Suppressor macrophage treated with lipopolysaccharide for 1 hour (primary cell): ENCODE measurements around the gene KRTAP10-2.
A peak's percentile ranks its signal among the peaks of the same experiment; 100 is the strongest.
"Not testable (repeated sequence)": the region's sequence is repeated elsewhere in the genome, so short reads cannot be mapped to it uniquely, and the experiment has no call there.

Source experiments
- DNase-seq, 3 donors: peaks; one replicate each; pipeline ENCODE4 v3.0.0-alpha.2; 2020 to 2022

Gene KRTAP10-2

DNA sequence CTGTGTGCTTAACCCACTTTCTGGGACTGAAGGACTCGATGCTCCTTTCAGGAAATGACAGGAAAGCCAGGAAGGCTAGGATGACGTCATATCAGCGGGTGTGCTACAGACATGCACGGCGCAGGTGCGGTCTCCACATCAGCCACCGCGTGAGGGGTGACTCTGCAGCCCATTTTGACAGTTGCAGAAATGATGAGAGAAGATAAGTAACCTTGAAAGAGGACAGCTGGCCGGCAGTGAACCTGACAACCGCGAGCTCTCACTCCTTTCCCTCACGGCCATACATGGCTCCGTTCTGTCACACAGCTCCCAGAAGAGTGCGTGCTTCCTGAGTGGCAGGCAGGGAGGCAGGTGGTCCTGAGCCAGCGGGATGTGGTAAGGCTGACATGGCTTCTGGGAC, 30.8 kb upstream of the KRTAP10-2 start:
- DNase-seq, result no peak

DNA sequence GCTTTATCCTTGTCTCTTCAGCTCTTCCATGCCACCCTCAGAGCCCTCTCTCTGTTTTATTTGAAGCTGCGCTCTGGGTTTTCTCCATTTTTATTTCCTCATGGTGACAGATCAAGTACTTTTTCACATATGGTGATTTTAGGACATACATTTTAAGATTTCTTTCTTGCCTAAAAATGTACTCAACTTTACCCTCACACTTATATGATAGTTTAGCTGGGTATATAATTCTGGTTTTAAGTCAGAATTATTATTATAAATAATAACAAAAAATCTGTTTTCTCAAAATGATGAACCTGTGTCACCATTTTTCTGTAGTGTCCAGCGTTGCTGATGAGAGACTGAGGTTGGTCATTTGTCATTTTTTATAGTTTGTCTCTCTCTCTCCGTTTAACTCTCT, 29.9 kb upstream of the KRTAP10-2 start:
- DNase-seq, result no peak

DNA sequence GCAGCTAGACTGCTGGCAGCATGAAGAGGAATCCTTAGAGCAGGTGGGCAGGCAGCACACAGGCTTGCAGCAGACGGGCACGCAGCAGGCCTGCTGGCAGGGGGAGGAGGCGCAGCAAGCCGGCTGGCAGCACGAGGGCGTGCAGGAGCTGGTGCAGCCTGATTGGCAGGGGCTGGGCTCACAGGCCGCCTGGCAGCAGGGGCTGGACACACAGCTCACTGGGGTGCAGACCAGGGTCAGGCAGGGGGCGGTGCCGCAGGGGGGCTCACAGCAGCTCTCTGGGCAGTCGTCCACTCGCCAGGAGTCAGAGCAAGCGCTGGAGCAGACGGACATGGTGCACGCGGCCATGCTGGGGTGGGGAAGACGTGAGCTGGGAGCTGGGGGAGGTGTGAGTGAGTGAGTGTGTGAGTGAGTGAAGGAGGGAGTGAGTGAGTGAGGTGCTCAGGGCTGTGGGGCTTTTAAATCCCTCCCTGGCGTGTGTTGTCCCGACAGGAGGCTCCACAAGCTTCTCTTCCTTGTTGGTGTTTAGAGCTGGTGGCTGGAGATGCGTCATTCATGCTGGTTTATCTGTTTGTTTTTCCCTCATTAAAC, 29.0 kb upstream of the KRTAP10-2 start, which contains the start of gene KRTAP10-5:
TSS of gene KRTAP10-5 (minus strand) at position 374 of the 591 bp plus-strand sequence. CDS start at position 348, 26 bp downstream.
- not testable (repeated sequence) for DNase-seq

DNA sequence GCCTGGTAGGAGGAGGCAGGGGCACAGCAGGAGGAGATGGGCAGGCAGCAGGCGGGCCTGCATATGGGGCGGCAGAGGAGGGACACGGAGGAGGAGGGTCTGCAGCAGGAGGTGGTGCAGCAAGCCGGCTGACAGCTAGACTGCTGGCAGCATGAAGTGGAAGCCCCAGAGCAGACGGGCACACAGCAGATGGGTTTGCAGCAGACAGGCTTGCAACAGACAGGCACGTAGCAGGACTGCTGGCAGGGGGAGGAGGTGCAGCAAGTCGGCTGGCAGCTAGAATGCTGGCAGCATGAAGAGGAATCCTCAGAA, 28.5 kb upstream of the KRTAP10-2 start:
- no peak for DNase-seq

DNA sequence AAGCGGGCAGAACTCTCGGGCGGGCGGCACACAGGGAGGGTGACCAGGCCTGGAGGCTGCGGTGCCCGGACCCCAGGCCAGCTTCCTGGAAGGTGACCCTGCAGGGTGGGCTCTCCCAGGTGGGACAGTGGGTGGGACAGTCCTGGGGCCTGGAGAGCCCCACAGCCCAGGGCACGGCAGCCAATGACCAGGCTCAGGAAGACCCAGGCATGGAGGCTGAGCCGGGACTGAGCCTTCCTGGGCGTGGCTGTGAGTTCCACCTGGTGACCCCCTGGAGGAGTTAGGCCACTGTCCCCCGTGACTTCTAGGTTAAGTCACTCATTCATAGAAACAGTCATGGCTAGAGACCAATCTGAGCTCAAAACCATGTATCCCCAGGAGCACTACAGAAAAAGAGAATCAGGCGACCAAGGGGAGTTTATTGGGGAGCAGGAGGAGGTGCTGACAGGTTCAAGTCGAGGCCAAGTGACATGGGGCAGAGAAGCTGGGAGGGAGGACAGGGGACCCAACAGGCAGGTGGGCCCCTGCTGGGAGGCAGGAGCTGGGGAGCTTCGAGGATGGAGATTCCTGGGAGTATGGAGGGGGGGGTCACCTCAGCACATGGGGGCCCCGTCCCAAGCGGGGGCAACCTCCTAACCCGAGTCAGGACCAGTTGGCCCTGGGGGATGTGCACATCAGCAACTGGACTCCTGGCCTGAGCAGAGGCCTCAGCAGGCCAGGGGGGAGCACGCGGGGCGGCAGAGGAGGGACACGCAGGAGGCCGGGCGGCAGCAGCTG, 27.9 kb upstream of the KRTAP10-2 start:
- DNase-seq, result no peak

DNA sequence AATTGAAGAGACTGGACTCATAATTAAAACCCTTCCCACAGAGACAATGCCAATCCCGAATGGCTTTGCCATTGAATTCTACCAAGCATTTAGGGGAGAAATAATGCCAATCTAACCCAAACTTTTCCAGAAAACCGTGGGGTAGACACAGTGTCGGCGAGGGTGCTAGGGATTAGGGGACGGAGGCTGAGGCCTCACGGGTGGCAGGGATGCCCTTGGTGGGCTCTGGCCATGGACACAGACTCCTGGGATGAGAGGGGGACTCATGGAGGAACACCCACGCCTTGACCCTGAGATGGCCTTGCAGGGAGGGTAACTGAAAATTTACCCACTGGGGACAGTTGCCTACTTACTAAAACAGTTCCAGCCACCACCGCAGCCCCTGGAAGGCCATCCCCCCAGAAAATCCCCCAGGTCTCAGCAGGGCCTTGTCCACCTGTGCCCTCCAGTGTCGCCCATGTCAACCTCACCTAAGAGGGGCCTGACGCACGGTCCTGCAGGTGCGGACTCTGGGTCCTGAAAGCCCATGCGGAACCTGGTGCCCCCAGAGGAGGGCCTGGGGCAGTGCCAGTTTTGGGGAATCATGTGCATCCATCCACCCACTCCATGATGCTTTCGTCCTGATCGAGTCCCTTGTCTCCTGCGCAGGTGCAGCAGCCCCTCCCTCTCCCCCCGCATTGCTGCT, 27.2 kb upstream of the KRTAP10-2 start:
- no peak for DNase-seq

DNA sequence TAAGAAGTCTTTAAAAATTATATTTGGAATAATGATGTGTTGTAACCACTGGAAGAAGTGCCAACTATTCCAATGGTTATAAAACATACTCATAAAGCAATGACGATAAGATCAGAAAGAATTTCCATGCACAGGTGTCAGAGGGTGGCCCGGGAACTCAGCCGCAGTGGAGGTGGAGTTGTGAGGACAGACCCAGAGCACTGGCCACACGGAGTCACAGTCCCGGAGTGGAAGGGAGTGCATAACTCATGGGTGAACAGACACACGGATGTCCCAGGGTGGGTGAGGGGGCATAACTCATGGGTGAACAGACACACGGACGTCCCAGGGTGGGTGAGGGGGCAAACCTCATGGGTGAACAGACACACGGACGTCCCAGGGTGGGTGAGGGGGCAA, 24.7 kb upstream of the KRTAP10-2 start:
- DNase-seq, result no peak

DNA sequence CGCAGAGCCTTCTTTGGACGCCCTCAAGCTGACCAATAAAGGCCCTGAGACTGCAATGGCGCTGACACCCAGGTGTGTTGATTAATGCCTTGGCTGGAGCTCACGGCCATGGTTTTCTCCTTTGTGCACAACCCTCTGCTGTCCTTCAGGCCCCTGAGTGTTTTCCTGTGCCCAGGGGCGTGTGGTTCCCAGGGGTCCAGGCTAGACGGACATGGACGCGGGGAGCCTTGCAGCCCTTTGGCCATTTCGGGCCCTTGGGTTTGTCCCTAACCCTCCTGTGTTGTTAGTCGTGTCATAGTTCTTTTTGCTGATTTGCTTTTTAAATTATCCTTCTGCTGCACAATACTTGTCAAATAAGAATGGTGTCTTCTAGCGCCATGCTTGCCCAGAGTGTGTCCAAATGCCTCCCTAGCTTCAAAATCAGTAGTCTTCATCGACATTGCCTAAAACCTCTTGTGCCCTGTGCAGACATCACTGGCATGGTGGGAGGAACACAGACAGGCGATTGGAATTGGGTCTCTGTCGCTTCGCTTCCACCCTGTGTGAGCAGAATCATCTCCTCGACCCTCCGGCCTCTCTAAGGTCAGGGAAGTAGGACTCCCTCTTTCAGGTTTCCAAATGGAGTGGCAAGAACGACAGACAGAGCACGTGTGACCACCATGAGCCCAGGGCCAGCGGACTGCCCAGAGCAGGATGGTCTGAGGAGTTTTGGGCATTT, 24.2 kb upstream of the KRTAP10-2 start:
- DNase-seq, result no peak

DNA sequence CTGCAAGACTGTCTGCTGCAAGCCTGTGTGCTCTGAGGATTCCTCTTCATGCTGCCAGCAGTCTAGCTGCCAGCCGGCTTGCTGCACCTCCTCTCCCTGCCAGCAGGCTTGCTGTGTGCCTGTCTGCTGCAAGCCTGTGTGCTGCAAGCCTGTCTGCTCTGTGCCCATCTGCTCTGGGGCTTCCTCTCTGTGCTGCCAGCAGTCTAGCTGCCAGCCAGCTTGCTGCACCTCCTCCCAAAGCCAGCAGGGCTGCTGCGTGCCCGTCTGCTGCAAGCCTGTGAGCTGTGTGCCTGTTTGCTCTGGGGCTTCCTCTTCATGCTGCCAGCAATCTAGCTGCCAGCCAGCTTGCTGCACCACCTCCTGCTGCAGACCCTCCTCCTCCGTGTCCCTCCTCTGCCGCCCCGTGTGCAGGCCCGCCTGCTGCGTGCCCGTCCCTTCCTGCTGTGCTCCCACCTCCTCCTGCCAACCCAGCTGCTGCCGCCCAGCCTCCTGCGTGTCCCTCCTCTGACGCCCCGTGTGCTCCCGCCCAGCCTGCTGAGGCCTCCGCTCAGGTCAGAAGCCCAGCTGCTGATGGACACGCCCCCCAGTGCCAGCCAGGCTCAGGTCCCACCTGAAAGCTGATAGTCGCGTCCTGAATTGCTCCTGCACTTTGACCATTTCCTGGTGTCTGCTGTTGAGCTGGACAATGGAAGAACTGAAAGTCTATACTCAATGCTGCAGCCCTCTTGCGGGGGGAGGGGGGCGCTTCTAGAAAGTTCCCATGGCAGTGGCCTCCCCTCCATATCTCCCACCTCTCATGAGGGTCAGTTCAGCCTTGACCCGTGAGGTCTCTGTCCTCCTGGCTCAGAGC, 23.4 kb upstream of the KRTAP10-2 start:
- no peak for DNase-seq

DNA sequence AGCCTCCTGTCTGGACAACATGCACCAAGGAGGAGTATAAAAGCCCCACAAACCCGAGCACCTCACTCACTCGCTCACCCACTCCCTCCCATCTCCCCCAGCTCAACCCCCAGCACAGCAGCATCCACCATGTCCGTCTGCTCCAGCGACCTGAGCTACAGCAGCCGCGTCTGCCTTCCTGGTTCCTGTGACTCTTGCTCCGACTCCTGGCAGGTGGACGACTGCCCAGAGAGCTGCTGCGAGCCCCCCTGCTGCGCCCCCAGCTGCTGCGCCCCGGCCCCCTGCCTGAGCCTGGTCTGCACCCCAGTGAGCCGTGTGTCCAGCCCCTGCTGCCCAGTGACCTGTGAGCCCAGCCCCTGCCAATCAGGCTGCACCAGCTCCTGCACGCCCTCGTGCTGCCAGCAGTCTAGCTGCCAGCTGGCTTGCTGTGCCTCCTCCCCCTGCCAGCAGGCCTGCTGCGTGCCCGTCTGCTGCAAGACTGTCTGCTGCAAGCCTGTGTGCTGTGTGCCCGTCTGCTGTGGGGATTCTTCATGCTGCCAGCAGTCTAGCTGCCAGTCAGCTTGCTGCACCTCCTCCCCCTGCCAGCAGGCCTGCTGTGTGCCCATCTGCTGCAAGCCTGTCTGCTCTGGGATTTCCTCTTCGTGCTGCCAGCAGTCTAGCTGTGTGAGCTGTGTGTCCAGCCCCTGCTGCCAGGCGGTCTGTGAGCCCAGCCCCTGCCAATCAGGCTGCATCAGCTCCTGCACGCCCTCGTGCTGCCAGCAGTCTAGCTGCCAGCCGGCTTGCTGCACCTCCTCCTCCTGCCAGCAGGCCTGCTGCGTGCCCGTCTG, 22.5 kb upstream of the KRTAP10-2 start, which contains the start of gene KRTAP10-4:
TSS of gene KRTAP10-4 (plus strand) at position 100 of the 827 bp plus-strand sequence. CDS start at position 130, 30 bp downstream.
- not testable (repeated sequence) for DNase-seq

DNA sequence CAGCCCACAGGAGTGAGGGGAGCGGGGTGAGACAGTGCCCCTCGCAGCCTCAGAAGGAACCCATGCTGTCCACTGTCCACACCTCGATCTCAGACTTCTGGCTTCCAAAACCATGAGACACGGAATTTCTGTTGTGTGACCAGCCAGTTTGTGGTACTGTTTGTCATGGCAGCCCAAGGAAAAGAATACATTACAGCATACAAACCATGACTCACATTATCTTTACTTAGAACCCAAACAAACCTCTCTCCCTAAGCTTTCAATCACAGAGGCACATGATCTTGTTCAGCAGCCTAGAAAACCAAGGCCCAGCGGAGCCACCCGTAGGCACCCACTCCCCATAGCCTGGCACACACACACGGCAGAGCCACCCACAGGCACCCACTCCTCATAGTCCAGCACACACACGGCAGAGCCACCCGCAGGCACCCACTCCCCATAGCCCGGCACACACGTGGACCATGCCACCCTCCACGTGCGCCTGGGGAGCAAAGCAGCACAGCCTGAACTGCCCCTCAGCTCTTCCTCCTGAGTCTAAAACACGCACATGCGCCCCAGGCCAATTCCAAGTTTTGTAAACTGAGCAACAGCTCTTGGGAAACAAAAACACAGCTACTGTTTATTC, 21.8 kb upstream of the KRTAP10-2 start:
- DNase-seq, result no peak

DNA sequence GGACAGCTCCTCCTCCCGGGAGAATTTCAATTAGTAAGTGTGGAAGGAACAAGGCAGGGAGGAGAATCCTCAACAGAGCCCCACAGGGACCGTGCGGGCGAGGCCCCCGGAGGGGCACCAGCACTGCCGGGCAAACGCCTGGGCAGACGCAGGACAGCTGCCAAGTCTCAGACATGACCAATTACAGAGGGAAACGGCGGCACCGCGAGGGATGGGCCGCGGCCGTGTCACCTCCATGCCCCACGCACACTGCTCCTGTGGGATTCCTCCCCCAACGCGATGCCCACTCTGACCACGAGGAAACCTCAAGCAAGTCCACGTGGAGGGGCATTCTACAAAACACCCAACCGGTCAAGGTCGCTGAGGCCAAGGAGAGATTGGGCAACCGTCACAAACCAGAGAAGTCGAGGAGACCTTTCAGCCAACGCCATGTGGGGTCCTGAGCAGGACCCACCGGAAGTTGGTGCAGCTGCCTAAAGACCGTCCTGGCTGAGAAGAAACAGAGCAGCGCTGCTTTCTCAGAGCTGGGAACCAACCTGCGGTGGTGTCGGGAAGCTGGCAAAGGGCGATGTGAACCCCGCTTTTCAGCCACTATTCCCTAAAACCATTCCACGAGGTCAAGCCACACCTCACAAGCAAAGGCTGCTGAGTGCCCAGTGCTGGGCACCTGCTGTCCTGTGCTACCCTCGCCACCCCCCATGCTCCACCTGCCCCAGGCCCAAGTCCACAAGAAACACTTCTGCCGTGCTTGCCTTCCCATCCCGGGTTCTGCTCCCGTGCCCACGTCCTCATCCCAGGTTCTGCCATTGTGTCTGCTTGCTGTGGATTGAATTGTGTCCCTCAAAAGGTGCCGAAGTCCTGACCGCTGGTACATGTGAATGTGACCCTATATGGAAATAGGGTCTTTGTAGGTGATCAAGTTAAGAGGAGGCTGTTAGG, 20.8 kb upstream of the KRTAP10-2 start:
- DNase-seq, result no peak

DNA sequence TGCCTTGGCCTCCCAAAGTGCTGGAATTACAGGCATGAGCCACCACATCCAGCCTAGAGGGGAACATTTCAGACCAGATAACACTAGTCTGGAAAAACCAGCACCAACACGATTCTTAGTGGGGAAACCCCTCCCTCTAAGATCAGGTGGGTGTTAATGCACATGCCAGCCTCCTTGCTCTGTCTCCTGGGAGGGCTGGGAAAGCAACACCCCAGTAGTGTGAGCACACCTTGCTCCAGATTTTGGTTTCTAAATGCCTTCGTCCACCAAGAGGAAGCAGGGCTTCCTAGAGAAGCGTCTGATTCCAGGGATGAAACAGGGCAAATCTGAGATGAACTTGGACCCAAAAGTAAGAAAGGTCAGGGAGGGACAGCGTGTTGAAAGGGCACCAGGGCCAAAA, 20.0 kb upstream of the KRTAP10-2 start:
- no peak for DNase-seq

DNA sequence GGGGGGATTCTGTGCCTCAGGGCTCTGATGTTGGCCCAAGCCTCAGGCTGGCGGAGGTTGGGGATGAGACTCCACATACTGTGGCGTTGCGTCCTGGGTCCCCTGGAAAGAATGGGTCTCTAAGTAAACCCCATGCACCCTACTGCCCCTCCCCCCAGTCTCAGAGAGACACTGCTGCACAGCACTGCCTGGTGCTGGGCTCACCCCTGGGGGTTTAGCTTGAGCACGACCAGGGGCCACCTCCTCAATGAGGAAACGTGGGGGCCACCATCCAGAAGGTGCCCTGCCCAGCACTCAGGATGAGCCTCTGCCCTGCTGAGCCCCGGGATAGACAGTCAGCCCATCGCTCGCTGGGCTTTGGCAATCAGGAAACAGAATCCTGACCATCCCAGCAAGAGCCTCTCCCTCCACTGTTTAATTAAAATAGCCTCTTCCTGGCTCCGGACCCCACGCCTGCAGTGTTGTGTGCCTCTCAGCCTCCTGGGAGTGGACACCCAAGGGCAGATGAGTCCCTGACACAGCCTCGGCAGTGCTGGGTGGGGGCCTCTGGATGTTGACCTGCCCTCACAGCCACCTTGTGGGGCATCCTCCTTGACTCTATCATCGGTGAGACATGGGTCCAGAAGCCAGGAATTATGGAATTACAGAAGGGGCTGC, 18.7 kb upstream of the KRTAP10-2 start:
- no peak for DNase-seq

DNA sequence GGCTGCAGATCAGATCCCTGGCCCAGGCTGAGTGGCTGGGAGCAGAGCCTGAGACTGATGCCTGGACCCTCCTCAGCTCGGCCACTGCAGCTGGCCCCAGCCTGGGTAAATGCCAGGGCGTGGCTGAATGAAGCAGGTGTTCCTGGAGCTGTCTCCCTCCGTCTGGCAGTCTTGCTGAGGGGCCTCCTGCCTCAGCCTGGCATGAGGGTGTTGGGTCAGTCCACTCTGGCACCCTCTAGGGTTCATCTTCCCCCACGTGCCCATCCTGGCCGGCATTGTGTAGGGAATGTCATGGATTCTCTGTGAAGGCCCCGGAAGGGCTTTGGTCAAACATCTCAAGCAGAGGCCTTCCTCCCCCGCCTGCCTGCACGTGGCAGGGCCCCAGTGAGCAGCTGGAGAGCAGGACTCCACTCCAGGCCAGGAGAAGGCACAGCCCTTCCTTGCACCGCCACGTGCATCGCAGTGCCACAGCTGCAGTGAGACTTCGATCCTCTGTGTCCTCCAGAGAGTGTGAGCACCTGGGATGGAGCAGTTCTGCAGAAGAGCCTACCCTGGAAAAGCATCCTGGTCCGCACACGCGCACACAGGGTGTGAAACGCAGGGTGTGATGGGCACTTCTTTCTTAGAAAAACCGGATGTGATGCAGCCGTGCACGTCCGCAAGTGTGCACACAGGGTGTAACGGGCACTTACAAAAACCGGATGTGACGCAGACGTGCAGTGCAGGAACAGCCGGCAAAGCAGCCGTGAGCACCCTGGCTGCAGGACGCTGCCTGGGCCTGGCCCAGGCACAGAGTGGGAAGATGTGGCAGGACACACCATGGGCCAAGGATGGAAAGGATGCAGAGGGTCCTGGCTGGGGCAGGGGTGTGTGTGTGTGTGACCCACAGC, 17.6 kb upstream of the KRTAP10-2 start:
- DNase-seq, result no peak

DNA sequence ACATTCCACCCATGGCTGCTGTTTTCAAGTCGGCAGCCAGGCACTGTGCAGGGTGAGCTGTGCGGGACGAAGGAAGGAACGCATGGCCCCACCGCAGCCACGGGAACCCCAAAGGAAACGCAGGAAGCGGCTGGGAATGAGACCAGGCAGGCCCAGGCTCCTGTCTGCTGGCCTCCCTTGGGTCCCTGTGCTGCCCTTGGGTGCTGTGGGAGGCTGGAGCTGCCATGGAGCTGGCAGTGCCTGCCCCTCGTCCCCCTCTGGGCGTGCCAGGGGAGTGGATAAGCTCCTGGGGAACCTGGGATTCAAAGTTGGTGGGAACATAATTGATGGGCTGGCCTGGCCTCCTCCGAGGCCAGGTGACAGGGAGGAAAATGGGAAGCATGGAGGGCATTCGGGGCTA, 17.0 kb upstream of the KRTAP10-2 start:
- DNase-seq, result no peak

DNA sequence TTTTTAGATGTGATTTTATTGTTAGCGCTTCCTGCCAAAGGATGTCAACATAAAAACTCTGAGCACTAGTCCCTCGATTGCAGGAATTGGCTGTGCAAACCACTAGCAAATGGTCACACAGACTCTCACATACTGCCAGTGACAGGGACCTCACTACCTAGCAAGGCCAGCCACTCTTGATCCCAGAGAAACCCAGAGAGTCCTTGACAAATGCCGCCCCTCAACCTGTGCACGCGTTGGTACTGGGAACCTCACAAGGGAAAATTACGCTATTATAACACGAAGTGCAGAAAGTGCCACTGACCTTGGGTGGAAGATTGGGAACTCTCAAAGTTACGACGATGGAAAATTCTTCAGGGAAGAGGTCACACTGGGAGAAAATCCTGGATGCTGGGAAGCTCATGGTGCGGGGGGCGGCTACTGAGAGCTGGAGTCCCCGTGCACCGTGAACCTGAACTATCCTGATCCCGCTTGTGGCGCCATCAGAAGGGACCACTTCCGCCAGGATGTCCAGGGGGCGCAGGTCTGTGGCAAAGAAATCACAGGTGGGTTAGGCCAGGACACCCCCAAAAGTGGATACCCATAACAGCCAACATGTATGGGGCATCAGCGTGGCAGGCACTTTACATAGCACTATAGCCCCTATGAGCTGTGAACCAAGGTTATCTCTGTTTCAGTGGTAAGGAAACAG, 16.3 kb upstream of the KRTAP10-2 start:
- no peak for DNase-seq

DNA sequence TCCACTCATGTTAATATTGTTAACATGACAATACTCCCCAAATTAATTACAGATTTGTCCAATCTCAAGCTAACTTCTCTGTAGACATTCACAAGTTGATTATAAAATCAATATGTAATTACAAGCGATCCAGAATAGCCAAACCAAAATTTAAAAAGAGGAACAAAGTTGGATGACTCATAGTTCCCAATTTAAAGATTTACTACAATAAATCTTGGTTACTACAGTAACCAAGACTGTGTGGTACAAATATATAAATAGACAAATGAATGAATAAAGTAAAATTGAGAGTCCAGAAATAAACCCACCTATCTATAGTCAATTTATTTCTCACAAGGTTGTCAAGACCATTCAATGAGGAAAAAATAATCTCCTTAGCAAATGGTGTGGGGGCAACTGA, 15.1 kb upstream of the KRTAP10-2 start:
- peak; percentile 21 to 66 (median 61) for DNase-seq
